NB4 (cell line): ENCODE data around the gene COA4.

Experiments
- POLR2A ChIP-seq: IDR thresholded peaks from 2 replicates; pipeline ENCODE4 v1.6.1; 2011; ENCODE audit warnings: mild to moderate bottlenecking; ENCODE audit not compliant: insufficient read length; ENCODE audit errors: extremely low read depth
- TF ChIP-seq, protein P1 (sequence below): IDR thresholded peaks from one replicate; pipeline ENCODE4 v1.5.1; 2012; ENCODE audit warnings: low read depth, low read length
- TF ChIP-seq, protein P2 (sequence below): IDR thresholded peaks from 2 replicates; pipeline ENCODE4 v1.6.1; 2011; ENCODE audit warnings: low read depth, low read length

DNA sequence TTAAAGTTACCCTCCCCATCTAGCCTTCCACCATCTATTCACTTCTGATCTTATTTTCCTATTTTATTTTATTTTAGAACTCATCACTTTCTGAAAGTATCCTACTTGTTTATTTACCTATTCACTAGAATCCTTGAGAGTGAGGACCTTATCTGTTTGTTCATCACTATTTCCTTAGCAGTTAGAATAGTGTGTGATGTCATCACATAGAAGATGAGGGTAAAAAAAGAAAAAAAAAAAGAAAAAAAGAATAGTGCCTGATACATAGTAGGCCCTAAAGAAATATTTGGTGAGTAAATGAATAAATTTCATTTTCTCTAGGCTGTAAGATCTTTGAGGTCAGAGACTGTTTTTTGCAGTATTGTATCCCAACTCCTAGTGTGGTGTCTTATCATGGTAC, 36.8 kb upstream of the COA4 start:
- TF ChIP-seq, protein P1, sequence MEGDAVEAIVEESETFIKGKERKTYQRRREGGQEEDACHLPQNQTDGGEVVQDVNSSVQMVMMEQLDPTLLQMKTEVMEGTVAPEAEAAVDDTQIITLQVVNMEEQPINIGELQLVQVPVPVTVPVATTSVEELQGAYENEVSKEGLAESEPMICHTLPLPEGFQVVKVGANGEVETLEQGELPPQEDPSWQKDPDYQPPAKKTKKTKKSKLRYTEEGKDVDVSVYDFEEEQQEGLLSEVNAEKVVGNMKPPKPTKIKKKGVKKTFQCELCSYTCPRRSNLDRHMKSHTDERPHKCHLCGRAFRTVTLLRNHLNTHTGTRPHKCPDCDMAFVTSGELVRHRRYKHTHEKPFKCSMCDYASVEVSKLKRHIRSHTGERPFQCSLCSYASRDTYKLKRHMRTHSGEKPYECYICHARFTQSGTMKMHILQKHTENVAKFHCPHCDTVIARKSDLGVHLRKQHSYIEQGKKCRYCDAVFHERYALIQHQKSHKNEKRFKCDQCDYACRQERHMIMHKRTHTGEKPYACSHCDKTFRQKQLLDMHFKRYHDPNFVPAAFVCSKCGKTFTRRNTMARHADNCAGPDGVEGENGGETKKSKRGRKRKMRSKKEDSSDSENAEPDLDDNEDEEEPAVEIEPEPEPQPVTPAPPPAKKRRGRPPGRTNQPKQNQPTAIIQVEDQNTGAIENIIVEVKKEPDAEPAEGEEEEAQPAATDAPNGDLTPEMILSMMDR: no peak
- TF ChIP-seq POLR2A: no peak
- TF ChIP-seq, protein P2, sequence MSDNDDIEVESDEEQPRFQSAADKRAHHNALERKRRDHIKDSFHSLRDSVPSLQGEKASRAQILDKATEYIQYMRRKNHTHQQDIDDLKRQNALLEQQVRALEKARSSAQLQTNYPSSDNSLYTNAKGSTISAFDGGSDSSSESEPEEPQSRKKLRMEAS: no peak
